Measurements from ENCODE around the gene SMIM20.

DNA sequence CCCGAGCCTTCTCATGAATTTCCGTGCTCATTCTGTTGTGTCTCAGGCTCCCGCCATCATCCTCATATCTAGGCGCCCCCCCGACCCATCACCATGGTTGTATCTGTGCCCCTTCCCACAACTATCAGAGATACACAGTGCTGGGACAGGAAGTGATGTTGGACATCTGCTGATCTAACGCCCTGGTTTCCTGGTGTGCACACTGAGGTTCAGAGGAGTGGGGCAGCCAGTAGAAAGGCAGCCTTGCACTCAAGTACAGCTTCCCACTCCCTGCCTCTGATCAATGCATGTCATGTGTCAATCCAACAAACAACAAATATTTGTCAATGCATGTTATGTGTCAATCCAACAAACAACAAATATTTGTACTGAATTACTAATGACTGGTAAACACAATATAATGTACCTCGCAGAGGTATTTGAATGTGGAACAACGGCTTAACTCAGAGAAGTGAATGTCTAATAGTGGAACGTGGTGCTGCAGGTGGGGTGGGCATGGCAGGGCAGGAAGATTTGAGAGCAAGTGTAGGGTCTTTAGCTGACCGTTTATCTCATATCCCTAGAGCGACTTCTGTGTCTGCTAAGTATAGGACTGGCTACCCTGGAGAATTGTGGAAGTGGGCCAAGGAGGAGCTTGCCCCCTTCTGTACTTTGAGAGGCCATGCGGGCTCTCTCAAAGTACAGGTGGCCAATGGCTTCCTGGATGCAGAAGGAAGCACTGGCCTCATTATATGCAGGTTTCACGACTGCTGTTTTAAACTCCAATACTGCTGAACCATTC is 41.0 kb upstream of the SMIM20 start:
- TF ChIP-seq, protein P1, sequence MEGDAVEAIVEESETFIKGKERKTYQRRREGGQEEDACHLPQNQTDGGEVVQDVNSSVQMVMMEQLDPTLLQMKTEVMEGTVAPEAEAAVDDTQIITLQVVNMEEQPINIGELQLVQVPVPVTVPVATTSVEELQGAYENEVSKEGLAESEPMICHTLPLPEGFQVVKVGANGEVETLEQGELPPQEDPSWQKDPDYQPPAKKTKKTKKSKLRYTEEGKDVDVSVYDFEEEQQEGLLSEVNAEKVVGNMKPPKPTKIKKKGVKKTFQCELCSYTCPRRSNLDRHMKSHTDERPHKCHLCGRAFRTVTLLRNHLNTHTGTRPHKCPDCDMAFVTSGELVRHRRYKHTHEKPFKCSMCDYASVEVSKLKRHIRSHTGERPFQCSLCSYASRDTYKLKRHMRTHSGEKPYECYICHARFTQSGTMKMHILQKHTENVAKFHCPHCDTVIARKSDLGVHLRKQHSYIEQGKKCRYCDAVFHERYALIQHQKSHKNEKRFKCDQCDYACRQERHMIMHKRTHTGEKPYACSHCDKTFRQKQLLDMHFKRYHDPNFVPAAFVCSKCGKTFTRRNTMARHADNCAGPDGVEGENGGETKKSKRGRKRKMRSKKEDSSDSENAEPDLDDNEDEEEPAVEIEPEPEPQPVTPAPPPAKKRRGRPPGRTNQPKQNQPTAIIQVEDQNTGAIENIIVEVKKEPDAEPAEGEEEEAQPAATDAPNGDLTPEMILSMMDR (conservative IDR thresholded peaks at IDR 0.05 in 1 of 2, IDR thresholded peaks at IDR 0.05 in 1 of 2; ENCODE audit: extremely low read depth in 1 of 2, insufficient read depth in 1 of 2, low read depth in 1 of 2, low read length in 2 of 2) = no peak
- no peak for TF ChIP-seq EZH2 (IDR thresholded peaks at IDR 0.05; ENCODE audit: borderline replicate concordance, low read length)
